Coronary artery (tissue), 2 donors: ENCODE results near the gene SPC24.

Experiments
- DNase-seq: peaks from one replicate; pipeline ENCODE4 v3.0.0-alpha.2; 2017; ENCODE audit warnings: low spot score
- H3K27ac ChIP-seq, 2 donors: fragments of 200-600 bp; sonication (generic); one replicate each; pipeline ENCODE4 v1.5.1; 2016 to 2019
- H3K4me3 ChIP-seq: fragments of 200-600 bp; sonication (generic); 2 replicates; pipeline ENCODE4 v1.5.1; 2016; ENCODE audit warnings: mild to moderate bottlenecking, moderate library complexity
- CTCF ChIP-seq: fragments of 200-600 bp; sonication (generic); IDR thresholded peaks from one replicate; pipeline ENCODE4 v1.5.1; 2019; ENCODE audit warnings: antibody characterized with exemption

The SPC24 gene

GRCh38 chr19:11155373-11156120 lies at the start of gene SPC24:
TSS of gene SPC24 (minus strand) at chr19:11155782. CDS start at chr19:11155776, 6 bp downstream.
- TF ChIP-seq CTCF = no peak
- peak within 1 kb of the TSS; percentile 74 for H3K4me3 ChIP-seq
- DNase-seq = peak; percentile 94
- H3K27ac ChIP-seq = peak within 1 kb of the TSS; percentile 82 to 88

GRCh38 chr19:11204943-11205349 lies 49.4 kb upstream of the SPC24 start:
- DNase-seq = no peak
- Histone ChIP-seq H3K27ac (peak overlapping the region; percentile 95 to 97), H3K4me3 (no peak overlapping the region)
- no peak for TF ChIP-seq CTCF

GRCh38 chr19:11204076-11204602 lies 48.6 kb upstream of the SPC24 start:
- DNase-seq = no peak
- peak overlapping the region; percentile 95 to 97 for H3K27ac ChIP-seq
- H3K4me3 ChIP-seq = no peak overlapping the region
- TF ChIP-seq CTCF = no peak

- DNase-seq = peak; percentile 95
- Histone ChIP-seq H3K27ac (peak overlapping the region; percentile 95 to 97), H3K4me3 (peak overlapping the region; percentile 30)
- TF ChIP-seq CTCF = peak; percentile 93
These were observed 47.9 kb upstream of the SPC24 start for GRCh38 chr19:11203194-11204075.

- TF ChIP-seq CTCF = no peak
- peak overlapping the region; percentile 95 to 97 for H3K27ac ChIP-seq
- no peak for DNase-seq
- peak overlapping the region; percentile 30 for H3K4me3 ChIP-seq
These were observed 47.1 kb upstream of the SPC24 start for GRCh38 chr19:11202488-11203193.

GRCh38 chr19:11201791-11202190 lies 46.2 kb upstream of the SPC24 start:
- Histone ChIP-seq H3K27ac (peak overlapping the region; percentile 95 to 97), H3K4me3 (no peak overlapping the region)
- DNase-seq = no peak
- no peak for TF ChIP-seq CTCF
